Measurements from ENCODE around the gene NEURL3. TPM values are rescaled to one million over a fixed set of nuclear protein-coding genes. Genes with fewer than 3 reads are reported as not detected.

The NEURL3 gene
- polyA plus RNA-seq, 3 donors, result 4.0 to 5.5 (median 4.8) TPM

- no peak for DNase-seq (ENCODE audit: extremely low read depth in 1 of 11, low read depth in 9 of 11, low spot score in 4 of 11)
Measured at GRCh38 chr2:96530474-96531357, 25.6 kb upstream of the NEURL3 start.

GRCh38 chr2:96530144-96530430 lies 24.9 kb upstream of the NEURL3 start:
- DNase-seq (ENCODE audit: extremely low read depth in 1 of 11, low read depth in 9 of 11, low spot score in 4 of 11), result no peak

GRCh38 chr2:96529376-96530143 lies 24.4 kb upstream of the NEURL3 start:
- DNase-seq (ENCODE audit: extremely low read depth in 1 of 11, low read depth in 9 of 11, low spot score in 4 of 11), result no peak

GRCh38 chr2:96528700-96529375 lies 23.7 kb upstream of the NEURL3 start:
- no peak for DNase-seq (ENCODE audit: extremely low read depth in 1 of 11, low read depth in 9 of 11, low spot score in 4 of 11)

- no peak for DNase-seq (ENCODE audit: extremely low read depth in 1 of 11, low read depth in 9 of 11, low spot score in 4 of 11)
Measured at GRCh38 chr2:96528006-96528699, 23.0 kb upstream of the NEURL3 start.

- no peak for DNase-seq (ENCODE audit: extremely low read depth in 1 of 11, low read depth in 9 of 11, low spot score in 4 of 11)
Measured at GRCh38 chr2:96527286-96528005, 22.3 kb upstream of the NEURL3 start.

- no peak for DNase-seq (ENCODE audit: extremely low read depth in 1 of 11, low read depth in 9 of 11, low spot score in 4 of 11)
Measured at GRCh38 chr2:96526615-96527285, 21.6 kb upstream of the NEURL3 start.

- no peak for DNase-seq (ENCODE audit: extremely low read depth in 1 of 11, low read depth in 9 of 11, low spot score in 4 of 11)
Measured at GRCh38 chr2:96526101-96526591, 21.0 kb upstream of the NEURL3 start.

- DNase-seq (ENCODE audit: extremely low read depth in 1 of 11, low read depth in 9 of 11, low spot score in 4 of 11), result no peak
Measured at GRCh38 chr2:96525211-96525507, 20.0 kb upstream of the NEURL3 start.

- no peak for DNase-seq (ENCODE audit: extremely low read depth in 1 of 11, low read depth in 9 of 11, low spot score in 4 of 11)
Measured at GRCh38 chr2:96524482-96525210, 19.5 kb upstream of the NEURL3 start.

GRCh38 chr2:96523659-96524481 lies 18.7 kb upstream of the NEURL3 start:
- no peak for DNase-seq (ENCODE audit: extremely low read depth in 1 of 11, low read depth in 9 of 11, low spot score in 4 of 11)

GRCh38 chr2:96522304-96523203 lies 17.4 kb upstream of the NEURL3 start:
- no peak for DNase-seq (ENCODE audit: extremely low read depth in 1 of 11, low read depth in 9 of 11, low spot score in 4 of 11)

- DNase-seq (ENCODE audit: extremely low read depth in 1 of 11, low read depth in 9 of 11, low spot score in 4 of 11), result no peak
Measured at GRCh38 chr2:96521219-96521618, 16.1 kb upstream of the NEURL3 start.

GRCh38 chr2:96520697-96521096 lies 15.5 kb upstream of the NEURL3 start:
- DNase-seq (ENCODE audit: extremely low read depth in 1 of 11, low read depth in 9 of 11, low spot score in 4 of 11), result no peak

GRCh38 chr2:96520231-96520630 lies 15.1 kb upstream of the NEURL3 start:
- no peak for DNase-seq (ENCODE audit: extremely low read depth in 1 of 11, low read depth in 9 of 11, low spot score in 4 of 11)

- DNase-seq (ENCODE audit: extremely low read depth in 1 of 11, low read depth in 9 of 11, low spot score in 4 of 11), result no peak
Measured at GRCh38 chr2:96517079-96517478, 11.9 kb upstream of the NEURL3 start.

Measured in renal cortex interstitium (tissue), 11 donors.